ENCODE data around the gene MAK.

GRCh38 chr6:10747251-10747972 is 90.9 kb downstream of the MAK start, which contains the start of gene TMEM14B:
- TF ChIP-seq POLR2A (IDR thresholded peaks at IDR 0.05; ENCODE audit: low read length) (peak; percentile 88), SMC3 (IDR thresholded peaks at IDR 0.05) (no peak), HDAC2 (IDR thresholded peaks at IDR 0.05) (no peak), CEBPB (IDR thresholded peaks at IDR 0.05) (no peak), MAFK (IDR thresholded peaks at IDR 0.05; ENCODE audit: partially characterized antibody) (no peak), ESRRA (IDR thresholded peaks at IDR 0.05; ENCODE audit: borderline replicate concordance, low read length) (no peak)
- TF ChIP-seq, protein P1, sequence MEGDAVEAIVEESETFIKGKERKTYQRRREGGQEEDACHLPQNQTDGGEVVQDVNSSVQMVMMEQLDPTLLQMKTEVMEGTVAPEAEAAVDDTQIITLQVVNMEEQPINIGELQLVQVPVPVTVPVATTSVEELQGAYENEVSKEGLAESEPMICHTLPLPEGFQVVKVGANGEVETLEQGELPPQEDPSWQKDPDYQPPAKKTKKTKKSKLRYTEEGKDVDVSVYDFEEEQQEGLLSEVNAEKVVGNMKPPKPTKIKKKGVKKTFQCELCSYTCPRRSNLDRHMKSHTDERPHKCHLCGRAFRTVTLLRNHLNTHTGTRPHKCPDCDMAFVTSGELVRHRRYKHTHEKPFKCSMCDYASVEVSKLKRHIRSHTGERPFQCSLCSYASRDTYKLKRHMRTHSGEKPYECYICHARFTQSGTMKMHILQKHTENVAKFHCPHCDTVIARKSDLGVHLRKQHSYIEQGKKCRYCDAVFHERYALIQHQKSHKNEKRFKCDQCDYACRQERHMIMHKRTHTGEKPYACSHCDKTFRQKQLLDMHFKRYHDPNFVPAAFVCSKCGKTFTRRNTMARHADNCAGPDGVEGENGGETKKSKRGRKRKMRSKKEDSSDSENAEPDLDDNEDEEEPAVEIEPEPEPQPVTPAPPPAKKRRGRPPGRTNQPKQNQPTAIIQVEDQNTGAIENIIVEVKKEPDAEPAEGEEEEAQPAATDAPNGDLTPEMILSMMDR (IDR thresholded peaks at IDR 0.05), result no peak
